AG10803 (cell line): ENCODE measurements around the gene RAPGEF6.

Experiments
- DNase-seq: peaks from one replicate; pipeline ENCODE4 v3.0.0; 2010; ENCODE audit warnings: low read depth
- H3K4me3 ChIP-seq: 2 replicates; pipeline ENCODE4 v1.5.1; 2011; ENCODE audit warnings: mild to moderate bottlenecking, low read length, control low read depth
- TF ChIP-seq, protein P1 (sequence below): conservative IDR thresholded peaks from 2 replicates; pipeline ENCODE4 v1.5.1; 2011; ENCODE audit warnings: mild to moderate bottlenecking, low read length, control low read depth, inconsistent platforms

Gene RAPGEF6

GRCh38 chr5:131659290-131659689 is 24.3 kb upstream of the RAPGEF6 start:
- TF ChIP-seq, protein P1, sequence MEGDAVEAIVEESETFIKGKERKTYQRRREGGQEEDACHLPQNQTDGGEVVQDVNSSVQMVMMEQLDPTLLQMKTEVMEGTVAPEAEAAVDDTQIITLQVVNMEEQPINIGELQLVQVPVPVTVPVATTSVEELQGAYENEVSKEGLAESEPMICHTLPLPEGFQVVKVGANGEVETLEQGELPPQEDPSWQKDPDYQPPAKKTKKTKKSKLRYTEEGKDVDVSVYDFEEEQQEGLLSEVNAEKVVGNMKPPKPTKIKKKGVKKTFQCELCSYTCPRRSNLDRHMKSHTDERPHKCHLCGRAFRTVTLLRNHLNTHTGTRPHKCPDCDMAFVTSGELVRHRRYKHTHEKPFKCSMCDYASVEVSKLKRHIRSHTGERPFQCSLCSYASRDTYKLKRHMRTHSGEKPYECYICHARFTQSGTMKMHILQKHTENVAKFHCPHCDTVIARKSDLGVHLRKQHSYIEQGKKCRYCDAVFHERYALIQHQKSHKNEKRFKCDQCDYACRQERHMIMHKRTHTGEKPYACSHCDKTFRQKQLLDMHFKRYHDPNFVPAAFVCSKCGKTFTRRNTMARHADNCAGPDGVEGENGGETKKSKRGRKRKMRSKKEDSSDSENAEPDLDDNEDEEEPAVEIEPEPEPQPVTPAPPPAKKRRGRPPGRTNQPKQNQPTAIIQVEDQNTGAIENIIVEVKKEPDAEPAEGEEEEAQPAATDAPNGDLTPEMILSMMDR: no peak
- H3K4me3 ChIP-seq: no peak overlapping the region

DNA sequence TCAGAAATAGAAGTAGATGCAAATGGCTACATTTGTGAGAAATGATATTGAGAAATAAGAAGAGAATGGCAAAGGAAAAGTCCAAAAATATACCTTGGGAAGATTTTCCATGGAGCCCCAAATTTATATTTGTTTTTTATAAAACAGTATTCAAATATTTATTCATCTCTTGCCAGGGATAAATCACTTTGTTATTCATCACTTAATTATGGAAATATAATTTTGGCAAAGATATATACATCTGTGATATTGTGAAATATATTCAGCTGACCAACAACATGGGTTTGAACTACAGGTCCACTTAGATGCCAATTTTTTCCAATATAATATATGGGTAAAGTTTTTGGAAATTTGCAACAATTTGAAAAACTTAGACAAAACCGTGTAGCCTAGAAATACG is 19.7 kb upstream of the RAPGEF6 start:
- DNase-seq: no peak
- H3K4me3 ChIP-seq: no peak overlapping the region
- TF ChIP-seq, protein P1: no peak

More at GRCh38 chr5:131659290-131659689, 24.3 kb upstream of the RAPGEF6 start:
- DNase-seq: no peak

- no peak for DNase-seq
- TF ChIP-seq, protein P1: no peak
- H3K4me3 ChIP-seq: no peak overlapping the region
Observed at GRCh38 chr5:131654309-131654708, 19.3 kb upstream of the RAPGEF6 start.

DNA sequence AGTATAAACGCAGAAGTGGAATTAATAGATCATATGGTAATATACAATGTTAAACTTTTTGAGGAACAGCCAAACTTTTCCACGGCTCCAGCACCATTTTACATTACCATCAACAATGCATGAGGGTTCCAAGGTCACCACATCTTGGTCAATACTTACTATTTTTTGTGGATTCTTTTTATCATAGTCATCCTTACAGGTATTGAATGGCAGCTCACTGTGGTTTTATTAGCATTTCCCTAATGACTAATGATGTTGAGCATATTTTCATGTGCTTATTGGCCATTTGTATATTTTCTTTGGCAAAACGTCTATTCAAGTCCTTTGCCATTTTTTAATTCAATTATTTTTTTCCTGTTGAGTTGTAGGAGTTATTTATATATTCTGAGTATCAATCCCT is 14.1 kb upstream of the RAPGEF6 start:
- DNase-seq: no peak
- TF ChIP-seq, protein P1: no peak

GRCh38 chr5:131647048-131647769 is 12.2 kb upstream of the RAPGEF6 start:
- no peak overlapping the region for H3K4me3 ChIP-seq
- TF ChIP-seq, protein P1: no peak
- DNase-seq: no peak

More for the DNA sequence above, 14.1 kb upstream of the RAPGEF6 start:
- no peak overlapping the region for H3K4me3 ChIP-seq

GRCh38 chr5:131644822-131645221 is 9.8 kb upstream of the RAPGEF6 start:
- TF ChIP-seq, protein P1: no peak
- DNase-seq: no peak
- no peak overlapping the region for H3K4me3 ChIP-seq

GRCh38 chr5:131644370-131644769 is 9.3 kb upstream of the RAPGEF6 start:
- H3K4me3 ChIP-seq: no peak overlapping the region
- DNase-seq: no peak
- TF ChIP-seq, protein P1: no peak
